HL-60 (cell line): ENCODE data around the gene DAB2IP.

Source experiments
- DNase-seq, 2 experiments: peaks; one replicate each; pipeline ENCODE4 v3.0.0-alpha.2; 2010 to 2020; ENCODE audit warnings: low read depth in 1 of 2, low spot score in 1 of 2
- H3K27ac ChIP-seq: fragments of 250-450 bp; sonication (Bioruptor Pico); replicated peaks from 2 replicates; pipeline ENCODE4 v1.5.1; 2020; ENCODE audit warnings: mild to moderate bottlenecking, moderate library complexity
- H3K27me3 ChIP-seq: fragments of 250-450 bp; sonication (Bioruptor Pico); 2 replicates; pipeline ENCODE4 v1.5.1; 2021; ENCODE audit warnings: mild to moderate bottlenecking, moderate library complexity; ENCODE audit not compliant: insufficient read depth, poor library complexity, severe bottlenecking
- H3K4me3 ChIP-seq: replicated peaks from 2 replicates; pipeline ENCODE4 v1.5.1; 2011; ENCODE audit warnings: mild to moderate bottlenecking, control low read depth, low read length; ENCODE audit not compliant: insufficient read depth
- CTCF ChIP-seq: IDR thresholded peaks from one replicate; pipeline ENCODE4 v1.5.1; 2011; ENCODE audit warnings: low read length, control low read depth, inconsistent platforms; ENCODE audit not compliant: insufficient read depth
- GABPA ChIP-seq: IDR thresholded peaks from 2 replicates; pipeline ENCODE4 v1.6.1; 2012; ENCODE audit warnings: low read depth
- POLR2AphosphoS5 ChIP-seq: IDR thresholded peaks from 2 replicates; pipeline ENCODE4 v1.6.1; 2012; ENCODE audit warnings: low read depth
- REST ChIP-seq: IDR thresholded peaks from 2 replicates; pipeline ENCODE4 v1.6.1; 2012; ENCODE audit warnings: low read depth; ENCODE audit not compliant: insufficient replicate concordance
- SPI1 ChIP-seq: IDR thresholded peaks from 2 replicates; pipeline ENCODE4 v1.6.1; 2012; ENCODE audit warnings: low read depth, mild to moderate bottlenecking, borderline replicate concordance

DAB2IP gene

GRCh38 chr9:121783521-121784507, 132.4 kb downstream of the DAB2IP start:
- DNase-seq: no peak
- no peak for TF ChIP-seq SPI1
- TF ChIP-seq REST: no peak
- no peak for TF ChIP-seq POLR2AphosphoS5
- TF ChIP-seq GABPA: no peak
- TF ChIP-seq CTCF: no peak
- H3K27ac ChIP-seq: no peak overlapping the region
- no peaks in the 10 kb centered on the region for H3K27me3 ChIP-seq
- H3K4me3 ChIP-seq: no peak overlapping the region

- Histone ChIP-seq H3K27ac (no peak overlapping the region), H3K27me3 (no peaks in the 10 kb centered on the region), H3K4me3 (no peak overlapping the region)
- DNase-seq: no peak
- no peak for TF ChIP-seq REST
- TF ChIP-seq SPI1: no peak
- TF ChIP-seq CTCF: no peak
- no peak for TF ChIP-seq GABPA
- TF ChIP-seq POLR2AphosphoS5: no peak
Measured at GRCh38 chr9:121784731-121785411, 133.4 kb downstream of the DAB2IP start.

GRCh38 chr9:121785673-121786542, 134.5 kb downstream of the DAB2IP start:
- Histone ChIP-seq H3K27ac (no peak overlapping the region), H3K27me3 (no peaks in the 10 kb centered on the region)
- TF ChIP-seq SPI1: no peak
- no peak for TF ChIP-seq GABPA
- no peak for TF ChIP-seq CTCF
- TF ChIP-seq REST: no peak
- no peak for TF ChIP-seq POLR2AphosphoS5

More at GRCh38 chr9:121785673-121786542, 134.5 kb downstream of the DAB2IP start:
- H3K4me3 ChIP-seq: no peak overlapping the region
- no peak for DNase-seq
